C4-2B (cell line): ENCODE results near the gene IL36B.

Source experiments
- ZFX ChIP-seq: fragments of 450-650 bp; IDR thresholded peaks from 2 replicates; pipeline ENCODE4 v1.6.1; 2017
- TF ChIP-seq, protein P1 (sequence below): fragments of 450-650 bp; conservative IDR thresholded peaks from 2 replicates; pipeline ENCODE4 v1.5.1; 2017; ENCODE audit warnings: mild to moderate bottlenecking

DNA sequence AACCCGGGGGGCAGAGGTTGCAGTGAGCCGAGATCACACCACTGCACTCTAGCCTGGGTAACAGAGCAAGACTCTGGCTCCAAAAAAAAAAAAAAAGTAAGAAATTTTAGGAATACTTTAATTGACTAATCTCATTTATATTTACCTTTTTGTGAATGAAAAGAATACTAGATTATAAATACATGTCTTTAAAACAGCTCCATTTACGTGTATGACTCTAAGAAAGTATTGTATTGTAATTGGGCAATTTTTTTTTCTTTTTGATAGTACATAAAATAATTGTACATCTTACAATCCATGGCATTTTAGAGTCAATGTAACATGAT lies 39.4 kb downstream of the IL36B start:
- TF ChIP-seq, protein P1, sequence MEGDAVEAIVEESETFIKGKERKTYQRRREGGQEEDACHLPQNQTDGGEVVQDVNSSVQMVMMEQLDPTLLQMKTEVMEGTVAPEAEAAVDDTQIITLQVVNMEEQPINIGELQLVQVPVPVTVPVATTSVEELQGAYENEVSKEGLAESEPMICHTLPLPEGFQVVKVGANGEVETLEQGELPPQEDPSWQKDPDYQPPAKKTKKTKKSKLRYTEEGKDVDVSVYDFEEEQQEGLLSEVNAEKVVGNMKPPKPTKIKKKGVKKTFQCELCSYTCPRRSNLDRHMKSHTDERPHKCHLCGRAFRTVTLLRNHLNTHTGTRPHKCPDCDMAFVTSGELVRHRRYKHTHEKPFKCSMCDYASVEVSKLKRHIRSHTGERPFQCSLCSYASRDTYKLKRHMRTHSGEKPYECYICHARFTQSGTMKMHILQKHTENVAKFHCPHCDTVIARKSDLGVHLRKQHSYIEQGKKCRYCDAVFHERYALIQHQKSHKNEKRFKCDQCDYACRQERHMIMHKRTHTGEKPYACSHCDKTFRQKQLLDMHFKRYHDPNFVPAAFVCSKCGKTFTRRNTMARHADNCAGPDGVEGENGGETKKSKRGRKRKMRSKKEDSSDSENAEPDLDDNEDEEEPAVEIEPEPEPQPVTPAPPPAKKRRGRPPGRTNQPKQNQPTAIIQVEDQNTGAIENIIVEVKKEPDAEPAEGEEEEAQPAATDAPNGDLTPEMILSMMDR = no peak
- no peak for TF ChIP-seq ZFX
